M059J (cell line): ENCODE measurements around the gene PRRT2. TPM values are rescaled to one million over a fixed set of nuclear protein-coding genes. Genes with fewer than 3 reads are reported as not detected.
A peak's percentile ranks its signal among the peaks of the same experiment; 100 is the strongest.
"Not testable (repeated sequence)": the region's sequence is repeated elsewhere in the genome, so short reads cannot be mapped to it uniquely, and the experiment has no call there.

Source experiments
- DNase-seq: peaks from one replicate; pipeline ENCODE4 v3.0.0-alpha.2; 2012; ENCODE audit warnings: low read depth
- total RNA-seq: library from RNA; depleted of rRNA; stranded (reverse); fragments of >200 nt; shearing (Covaris generic); gene quantifications from 2 replicates; pipeline ENCODE4 v1.2.3, GENCODE V29; 2014; rRNA removed

Gene PRRT2
- total RNA-seq: 0.20 and 0.94 TPM in 2 replicates

- peak; percentile 58 for DNase-seq
Measured at GRCh38 chr16:29811896-29812665, at the start of gene PRRT2. TSS of gene PRRT2 (plus strand) at chr16:29812193. CDS start at chr16:29813055, 862 bp downstream.

GRCh38 chr16:29763326-29763725 is 48.7 kb upstream of the PRRT2 start:
- DNase-seq: no peak

- no peak for DNase-seq
Measured at GRCh38 chr16:29765167-29766032, 46.6 kb upstream of the PRRT2 start.

- no peak for DNase-seq
Measured at GRCh38 chr16:29766571-29766970, 45.4 kb upstream of the PRRT2 start.

- DNase-seq: no peak
Measured at GRCh38 chr16:29767062-29767461, 44.9 kb upstream of the PRRT2 start.

- no peak for DNase-seq
Measured at GRCh38 chr16:29769507-29769906, 42.5 kb upstream of the PRRT2 start.

- no peak for DNase-seq
Measured at GRCh38 chr16:29770250-29770929, 41.6 kb upstream of the PRRT2 start.

GRCh38 chr16:29772330-29772729 is 39.7 kb upstream of the PRRT2 start:
- not testable (repeated sequence) for DNase-seq

- DNase-seq: no peak
Measured at GRCh38 chr16:29774730-29775129, 37.3 kb upstream of the PRRT2 start.

GRCh38 chr16:29775742-29776408 is 36.1 kb upstream of the PRRT2 start:
- DNase-seq: peak; percentile 72

GRCh38 chr16:29777576-29778350 is 34.2 kb upstream of the PRRT2 start, which contains the start of gene ZG16:
TSS of gene ZG16 (plus strand) at chr16:29778256. CDS start at chr16:29779267, 1,011 bp downstream.
- DNase-seq: no peak

- DNase-seq: peak; percentile 44
Measured at GRCh38 chr16:29779474-29779873, 32.5 kb upstream of the PRRT2 start.

- DNase-seq: not testable (repeated sequence)
Measured at GRCh38 chr16:29783094-29783953, 28.7 kb upstream of the PRRT2 start.

GRCh38 chr16:29784157-29784556 is 27.8 kb upstream of the PRRT2 start:
- DNase-seq: peak; percentile 22

- no peak for DNase-seq
Measured at GRCh38 chr16:29784901-29785500, 27.0 kb upstream of the PRRT2 start.

GRCh38 chr16:29787155-29787554 is 24.8 kb upstream of the PRRT2 start:
- DNase-seq: not testable (repeated sequence)

- DNase-seq: no peak
Measured at GRCh38 chr16:29789775-29790182, 22.2 kb upstream of the PRRT2 start.

GRCh38 chr16:29790183-29790948 is 21.6 kb upstream of the PRRT2 start, which contains the start of gene KIF22:
TSS of gene KIF22 (plus strand) at chr16:29790751. CDS start at chr16:29790760, 9 bp downstream.
- peak; percentile 98 for DNase-seq
